ENCODE results near the gene NEK8. TPM values are rescaled to one million over a fixed set of nuclear protein-coding genes. Genes with fewer than 3 reads are reported as not detected.

NEK8 gene
- total and polyA plus RNA-seq, 2 of the 8 experiments (the other 6 are each of a cell fraction or from before 2014, with no cell fraction given), result 14.9 to 23.3 TPM

DNA sequence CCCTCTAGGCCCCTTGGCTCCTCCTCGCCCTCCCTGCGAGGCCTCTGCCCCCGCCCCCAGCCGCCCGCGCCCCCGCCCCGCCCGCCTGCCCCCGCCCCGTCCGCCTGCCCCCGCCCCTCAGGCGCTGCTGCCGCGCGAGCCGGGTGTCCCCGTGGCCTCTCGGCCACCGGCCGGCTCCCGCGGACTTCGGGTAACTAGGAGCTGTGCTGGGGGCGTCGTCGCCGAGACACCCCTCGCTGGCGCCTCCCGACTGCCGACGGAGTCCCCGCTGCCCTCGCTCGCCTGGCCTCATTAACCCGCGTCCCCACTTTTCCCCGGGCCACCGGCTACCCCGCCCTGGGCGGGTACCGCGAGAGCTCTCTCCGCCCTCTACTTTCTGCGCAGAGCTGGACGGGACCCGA lies 2.4 kb upstream of the NEK8 start, which contains the start of gene TLCD1 (continued):
- TF ChIP-seq, protein P1, sequence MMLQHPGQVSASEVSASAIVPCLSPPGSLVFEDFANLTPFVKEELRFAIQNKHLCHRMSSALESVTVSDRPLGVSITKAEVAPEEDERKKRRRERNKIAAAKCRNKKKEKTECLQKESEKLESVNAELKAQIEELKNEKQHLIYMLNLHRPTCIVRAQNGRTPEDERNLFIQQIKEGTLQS (IDR thresholded peaks at IDR 0.05; ENCODE audit: insufficient read depth, low read depth, low read length), result no peak
- TF ChIP-seq CBX5 (IDR thresholded peaks at IDR 0.05; ENCODE audit: low read depth, low read length) (no peak), HDAC6 (IDR thresholded peaks at IDR 0.05; ENCODE audit: low read depth, low read length) (no peak), CEBPB (IDR thresholded peaks at IDR 0.05; ENCODE audit: low read depth, low read length) (no peak), CTBP2 (IDR thresholded peaks at IDR 0.05; ENCODE audit: borderline replicate concordance, insufficient read depth, insufficient read length, low read length) (no peak), CREB1 (IDR thresholded peaks at IDR 0.05) (peak; percentile 21; the same call in 1 of the 2 replicates), SP1 (IDR thresholded peaks at IDR 0.05; ENCODE audit: low read depth, low read length) (no peak), PHF8 (conservative IDR thresholded peaks at IDR 0.05; ENCODE audit: low read depth, low read length) (no peak), FOSL1 (IDR thresholded peaks at IDR 0.05; ENCODE audit: insufficient read depth, low read depth, low read length) (no peak), BCL11A (IDR thresholded peaks at IDR 0.05; ENCODE audit: low read depth in 2 of 2, low read length in 2 of 2) (no peak), TBP (IDR thresholded peaks at IDR 0.05; ENCODE audit: low read depth, low read length) (no peak), NANOG (IDR thresholded peaks at IDR 0.05; ENCODE audit: insufficient read depth, low read depth, low read length, poor library complexity, severe bottlenecking) (no peak)
- TF ChIP-seq, protein P2, sequence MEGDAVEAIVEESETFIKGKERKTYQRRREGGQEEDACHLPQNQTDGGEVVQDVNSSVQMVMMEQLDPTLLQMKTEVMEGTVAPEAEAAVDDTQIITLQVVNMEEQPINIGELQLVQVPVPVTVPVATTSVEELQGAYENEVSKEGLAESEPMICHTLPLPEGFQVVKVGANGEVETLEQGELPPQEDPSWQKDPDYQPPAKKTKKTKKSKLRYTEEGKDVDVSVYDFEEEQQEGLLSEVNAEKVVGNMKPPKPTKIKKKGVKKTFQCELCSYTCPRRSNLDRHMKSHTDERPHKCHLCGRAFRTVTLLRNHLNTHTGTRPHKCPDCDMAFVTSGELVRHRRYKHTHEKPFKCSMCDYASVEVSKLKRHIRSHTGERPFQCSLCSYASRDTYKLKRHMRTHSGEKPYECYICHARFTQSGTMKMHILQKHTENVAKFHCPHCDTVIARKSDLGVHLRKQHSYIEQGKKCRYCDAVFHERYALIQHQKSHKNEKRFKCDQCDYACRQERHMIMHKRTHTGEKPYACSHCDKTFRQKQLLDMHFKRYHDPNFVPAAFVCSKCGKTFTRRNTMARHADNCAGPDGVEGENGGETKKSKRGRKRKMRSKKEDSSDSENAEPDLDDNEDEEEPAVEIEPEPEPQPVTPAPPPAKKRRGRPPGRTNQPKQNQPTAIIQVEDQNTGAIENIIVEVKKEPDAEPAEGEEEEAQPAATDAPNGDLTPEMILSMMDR (IDR thresholded peaks at IDR 0.05; ENCODE audit: control extremely low read depth in 1 of 3, insufficient read depth in 1 of 3, low read depth in 1 of 3, low read length in 3 of 3), result no peak
